NK-92 (cell line): ENCODE measurements around the gene PCNX2.

Experiments used
- DNase-seq: peaks from one replicate; lab custom pipeline; 2025; ENCODE audit not compliant: unreplicated experiment; lab: John Stamatoyannopoulos, UW

PCNX2 gene

GRCh38 chr1:233065685-233066084, 229.8 kb downstream of the PCNX2 start:
- no peak for DNase-seq

GRCh38 chr1:233064988-233065387, 230.5 kb downstream of the PCNX2 start:
- no peak for DNase-seq

GRCh38 chr1:233063462-233063861, 232.1 kb downstream of the PCNX2 start:
- no peak for DNase-seq

- no peak for DNase-seq
These were observed 234.3 kb downstream of the PCNX2 start for GRCh38 chr1:233061265-233061664.

- DNase-seq: no peak
These were observed 235.0 kb downstream of the PCNX2 start for GRCh38 chr1:233060461-233060994.

GRCh38 chr1:233057836-233058235, 237.7 kb downstream of the PCNX2 start:
- no peak for DNase-seq

GRCh38 chr1:233055879-233056641, 239.5 kb downstream of the PCNX2 start:
- DNase-seq: no peak

- no peak for DNase-seq
These were observed 249.9 kb downstream of the PCNX2 start for GRCh38 chr1:233045588-233045987.

- DNase-seq: no peak
These were observed 252.7 kb downstream of the PCNX2 start for GRCh38 chr1:233042834-233043233.

GRCh38 chr1:233040494-233040893, 255.0 kb downstream of the PCNX2 start:
- no peak for DNase-seq

- DNase-seq: no peak
These were observed 256.9 kb downstream of the PCNX2 start for GRCh38 chr1:233038581-233038980.

- DNase-seq: no peak
These were observed 257.7 kb downstream of the PCNX2 start for GRCh38 chr1:233037843-233038242.

GRCh38 chr1:233034836-233035235, 260.7 kb downstream of the PCNX2 start:
- DNase-seq: no peak

- DNase-seq: no peak
These were observed 262.2 kb downstream of the PCNX2 start for GRCh38 chr1:233033361-233033760.

GRCh38 chr1:233032916-233033315, 262.6 kb downstream of the PCNX2 start:
- no peak for DNase-seq

- no peak for DNase-seq
These were observed 264.0 kb downstream of the PCNX2 start for GRCh38 chr1:233031521-233031920.

- no peak for DNase-seq
These were observed 268.5 kb downstream of the PCNX2 start for GRCh38 chr1:233027046-233027445.

GRCh38 chr1:233025567-233025966, 270.0 kb downstream of the PCNX2 start:
- no peak for DNase-seq

GRCh38 chr1:233025157-233025556, 270.4 kb downstream of the PCNX2 start:
- no peak for DNase-seq

- DNase-seq: no peak
These were observed 271.3 kb downstream of the PCNX2 start for GRCh38 chr1:233024199-233024598.

- no peak for DNase-seq
These were observed 273.3 kb downstream of the PCNX2 start for GRCh38 chr1:233022246-233022645.

- no peak for DNase-seq
These were observed 275.1 kb downstream of the PCNX2 start for GRCh38 chr1:233020426-233020825.

GRCh38 chr1:233019778-233020325, 275.7 kb downstream of the PCNX2 start:
- DNase-seq: no peak
